Glutamatergic neuron (in vitro differentiated cells): Measurements from ENCODE around the gene SELENOO. TPM values are rescaled to one million over a fixed set of nuclear protein-coding genes. Genes with fewer than 3 reads are reported as not detected.
"Not testable (repeated sequence)": the region's sequence is repeated elsewhere in the genome, so short reads cannot be mapped to it uniquely, and the experiment has no call there.

Experiments
- DNase-seq: peaks from one replicate; pipeline ENCODE4 v3.0.0; 2022
- H3K27ac Mint-ChIP-seq: one replicate; pipeline ENCODE4 v1.8.0; 2020; ENCODE audit warnings: mild to moderate bottlenecking, mixed read lengths, inconsistent platforms; ENCODE audit not compliant: unreplicated experiment
- H3K27me3 Mint-ChIP-seq: one replicate; pipeline ENCODE4 v1.8.0; 2020; ENCODE audit warnings: mild to moderate bottlenecking, moderate library complexity, mixed read lengths, inconsistent platforms; ENCODE audit not compliant: unreplicated experiment
- H3K36me3 Mint-ChIP-seq: one replicate; pipeline ENCODE4 v1.8.0; 2020; ENCODE audit warnings: mild to moderate bottlenecking, mixed read lengths, inconsistent platforms; ENCODE audit not compliant: unreplicated experiment
- H3K4me1 Mint-ChIP-seq: one replicate; pipeline ENCODE4 v1.8.0; 2020; ENCODE audit warnings: mild to moderate bottlenecking, low read depth, mixed read lengths, inconsistent platforms; ENCODE audit not compliant: unreplicated experiment
- H3K4me3 Mint-ChIP-seq: one replicate; pipeline ENCODE4 v1.8.0; 2020; ENCODE audit warnings: mild to moderate bottlenecking, mixed read lengths, inconsistent platforms; ENCODE audit not compliant: unreplicated experiment
- H3K9me3 Mint-ChIP-seq: one replicate; pipeline ENCODE4 v1.8.0; 2020; ENCODE audit warnings: mild to moderate bottlenecking, moderate library complexity, mixed read lengths, inconsistent platforms; ENCODE audit not compliant: unreplicated experiment
- CTCF ChIP-seq: fragments of 200-600 bp; sonication (generic); IDR thresholded peaks from one replicate; pipeline ENCODE4 v1.5.0; 2021; ENCODE audit not compliant: partially characterized antibody, unreplicated experiment
- total RNA-seq: library from RNA; stranded (reverse); fragmentation: NEBNext Ultra II Directional; extraction: Animal tissue kit (Norgen Biotek cat#: 25700); gene quantifications from one replicate; pipeline ENCODE4 v1.2.1, GENCODE V29; 2021; ENCODE audit not compliant: unreplicated experiment

The SELENOO gene
- total RNA-seq, 1 donor from 2014 or later = 23.9 TPM

GRCh38 chr22:50165436-50166123 is 35.2 kb upstream of the SELENOO start:
- Mint-ChIP-seq H3K4me1 (no peaks in the 10 kb centered on the region), H3K27me3 (peaks cover 15% of the 10 kb centered on the region), H3K27ac (no peak overlapping the region), H3K36me3 (no peaks in the 10 kb centered on the region), H3K4me3 (no peak overlapping the region), H3K9me3 (peaks cover 6% of the 10 kb centered on the region)
- peak; percentile 10 for DNase-seq
- TF ChIP-seq CTCF = no peak

DNA sequence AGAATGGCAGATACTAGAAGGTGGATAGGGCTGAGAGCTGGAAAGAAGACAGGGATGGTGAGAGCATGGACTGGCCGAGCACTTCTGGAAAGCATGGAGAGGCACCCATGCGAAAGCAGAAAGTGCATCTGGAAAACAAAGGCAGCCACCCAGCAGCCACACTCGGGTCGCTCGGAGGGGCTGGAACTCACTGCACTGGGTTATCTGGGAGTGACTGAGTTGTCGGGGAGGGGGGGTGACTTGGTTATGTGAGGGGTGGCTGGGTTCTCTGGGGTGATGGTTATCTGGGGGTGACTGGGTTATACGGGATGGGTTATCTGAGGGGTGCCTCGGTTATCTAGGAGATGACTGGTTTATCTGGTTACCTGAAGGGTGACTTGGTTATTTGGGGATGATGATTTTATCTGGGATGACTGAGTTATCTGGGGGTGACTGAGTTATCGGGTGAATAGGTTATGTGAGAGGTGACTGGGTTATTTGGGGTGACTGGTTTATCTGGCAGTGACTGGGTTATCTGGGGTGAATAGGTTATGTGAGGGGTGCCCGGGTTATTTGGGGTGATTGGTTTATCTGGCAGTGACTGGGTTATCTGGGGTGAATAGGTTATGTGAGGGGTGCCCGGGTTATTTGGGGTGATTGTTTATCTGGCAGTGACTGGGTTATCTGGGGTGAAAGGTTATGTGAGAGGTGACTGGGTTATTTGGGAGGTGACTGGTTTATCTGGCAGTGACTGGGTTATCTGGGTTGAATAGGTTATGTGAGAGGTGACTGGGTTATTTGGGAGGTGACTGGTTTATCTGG is 32.9 kb upstream of the SELENOO start:
- DNase-seq = peak; percentile 21
- TF ChIP-seq CTCF = no peak
- no peaks in the 10 kb centered on the region for H3K36me3 Mint-ChIP-seq
- H3K4me1 Mint-ChIP-seq = no peaks in the 10 kb centered on the region
- H3K27me3 Mint-ChIP-seq = peaks cover 15% of the 10 kb centered on the region
- peaks cover 9% of the 10 kb centered on the region for H3K9me3 Mint-ChIP-seq
- no peak overlapping the region for H3K4me3 Mint-ChIP-seq
- H3K27ac Mint-ChIP-seq = no peak overlapping the region

DNA sequence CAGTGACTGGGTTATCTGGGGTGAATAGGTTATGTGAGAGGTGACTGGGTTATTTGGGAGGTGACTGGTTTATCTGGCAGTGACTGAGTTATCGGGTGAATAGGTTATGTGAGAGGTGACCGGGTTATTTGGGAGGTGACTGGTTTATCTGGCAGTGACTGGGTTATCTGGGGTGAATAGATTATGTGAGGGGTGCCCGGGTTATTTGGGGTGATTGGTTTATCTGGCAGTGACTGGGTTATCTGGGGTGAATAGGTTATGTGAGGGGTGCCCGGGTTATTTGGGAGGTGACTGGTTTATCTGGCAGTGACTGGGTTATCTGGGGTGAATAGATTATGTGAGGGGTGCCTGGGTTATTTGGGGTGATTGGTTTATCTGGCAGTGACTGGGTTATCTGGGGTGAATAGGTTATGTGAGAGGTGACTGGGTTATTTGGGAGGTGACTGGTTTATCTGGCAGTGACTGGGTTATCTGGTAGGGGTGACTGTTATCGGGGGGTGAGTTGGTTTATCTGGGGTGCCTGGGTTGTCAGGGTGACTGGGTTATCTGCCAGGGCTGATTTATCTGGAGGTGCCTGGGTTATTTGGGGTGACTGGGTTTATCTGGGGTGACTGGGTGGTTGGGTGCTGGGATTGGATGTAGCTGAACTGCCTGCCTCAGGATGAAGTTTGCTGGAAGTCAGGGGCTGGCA is 32.2 kb upstream of the SELENOO start:
- H3K9me3 Mint-ChIP-seq = peaks cover 10% of the 10 kb centered on the region
- not testable (repeated sequence) for DNase-seq, H3K27ac Mint-ChIP-seq, H3K4me1 Mint-ChIP-seq, H3K36me3 Mint-ChIP-seq
- H3K27me3 Mint-ChIP-seq = peaks cover 15% of the 10 kb centered on the region
- H3K4me3 Mint-ChIP-seq = peak overlapping the region; percentile 14

GRCh38 chr22:50169181-50169759 is 31.5 kb upstream of the SELENOO start:
- no peaks in the 10 kb centered on the region for H3K36me3 Mint-ChIP-seq
- peaks cover 15% of the 10 kb centered on the region for H3K27me3 Mint-ChIP-seq
- H3K9me3 Mint-ChIP-seq = peaks cover 10% of the 10 kb centered on the region
- peak overlapping the region; percentile 14 for H3K4me3 Mint-ChIP-seq
- peak; percentile 31 for DNase-seq
- TF ChIP-seq CTCF = no peak
- H3K27ac Mint-ChIP-seq = no peak overlapping the region
- no peaks in the 10 kb centered on the region for H3K4me1 Mint-ChIP-seq

GRCh38 chr22:50169774-50170341 is 31.0 kb upstream of the SELENOO start:
- Mint-ChIP-seq H3K36me3 (no peaks in the 10 kb centered on the region), H3K9me3 (peaks cover 10% of the 10 kb centered on the region), H3K27me3 (peaks cover 15% of the 10 kb centered on the region), H3K4me3 (peak overlapping the region; percentile 67), H3K27ac (no peak overlapping the region), H3K4me1 (no peaks in the 10 kb centered on the region)
- TF ChIP-seq CTCF = no peak
- DNase-seq = no peak
